ENCODE data around the gene C1orf226.

C1orf226 gene

GRCh38 chr1:162391790-162392563 is 10.4 kb downstream of the C1orf226 start:
- Histone ChIP-seq H3K4me3 (ENCODE audit: low read length) (no peak overlapping the region), H3K9me3 (ENCODE audit: insufficient read depth, low read depth, low read length) (no peaks in the 10 kb centered on the region), H3K36me3 (ENCODE audit: insufficient read depth, low read length) (no peaks in the 10 kb centered on the region), H3K27me3 (ENCODE audit: insufficient read depth, low read length) (no peaks in the 10 kb centered on the region), H3K9ac (ENCODE audit: low read depth, low read length) (no peak overlapping the region), H3K27ac (ENCODE audit: low read depth, low read length) (0 out of 2 replicates have a peak overlapping the region, but pooled peaks have one; percentile 2), H3K4me1 (ENCODE audit: insufficient read depth, low read length) (peaks cover 25% of the 10 kb centered on the region)
- WGBS, result 42% methylated on average over 4 of the region's 4 CpGs

GRCh38 chr1:162396201-162396906 is 14.8 kb downstream of the C1orf226 start:
- no peaks in the 10 kb centered on the region for H3K9me3 ChIP-seq (ENCODE audit: insufficient read depth, low read depth, low read length)

GRCh38 chr1:162397039-162397448 is 15.5 kb downstream of the C1orf226 start:
- H3K27me3 ChIP-seq (ENCODE audit: insufficient read depth, low read length), result no peaks in the 10 kb centered on the region
- H3K9ac ChIP-seq (ENCODE audit: low read depth, low read length), result no peak overlapping the region
- 84% methylated on average over 3 of the region's 3 CpGs for WGBS
- H3K27ac ChIP-seq (ENCODE audit: low read depth, low read length), result no peak overlapping the region
- H3K9me3 ChIP-seq (ENCODE audit: insufficient read depth, low read depth, low read length), result no peaks in the 10 kb centered on the region
- no peaks in the 10 kb centered on the region for H3K36me3 ChIP-seq (ENCODE audit: insufficient read depth, low read length)
- peaks cover 23% of the 10 kb centered on the region for H3K4me1 ChIP-seq (ENCODE audit: insufficient read depth, low read length)
- no peak overlapping the region for H3K4me3 ChIP-seq (ENCODE audit: low read length)

More at GRCh38 chr1:162396201-162396906, 14.8 kb downstream of the C1orf226 start:
- Histone ChIP-seq H3K4me3 (ENCODE audit: low read length) (no peak overlapping the region), H3K9ac (ENCODE audit: low read depth, low read length) (no peak overlapping the region), H3K4me1 (ENCODE audit: insufficient read depth, low read length) (peaks cover 29% of the 10 kb centered on the region), H3K27ac (ENCODE audit: low read depth, low read length) (no peak overlapping the region), H3K27me3 (ENCODE audit: insufficient read depth, low read length) (no peaks in the 10 kb centered on the region), H3K36me3 (ENCODE audit: insufficient read depth, low read length) (no peaks in the 10 kb centered on the region)
- 87% methylated on average over 3 of the region's 3 CpGs for WGBS

GRCh38 chr1:162397943-162398560 is 16.5 kb downstream of the C1orf226 start:
- no peak overlapping the region for H3K27ac ChIP-seq (ENCODE audit: low read depth, low read length)
- peaks cover 19% of the 10 kb centered on the region for H3K4me1 ChIP-seq (ENCODE audit: insufficient read depth, low read length)
- H3K9me3 ChIP-seq (ENCODE audit: insufficient read depth, low read depth, low read length), result no peaks in the 10 kb centered on the region
- no peak overlapping the region for H3K4me3 ChIP-seq (ENCODE audit: low read length)
- no peaks in the 10 kb centered on the region for H3K36me3 ChIP-seq (ENCODE audit: insufficient read depth, low read length)
- 79% methylated on average over 3 of the region's 3 CpGs for WGBS
- H3K9ac ChIP-seq (ENCODE audit: low read depth, low read length), result no peak overlapping the region
- no peaks in the 10 kb centered on the region for H3K27me3 ChIP-seq (ENCODE audit: insufficient read depth, low read length)

GRCh38 chr1:162398999-162399580 is 17.6 kb downstream of the C1orf226 start:
- no peaks in the 10 kb centered on the region for H3K9me3 ChIP-seq (ENCODE audit: insufficient read depth, low read depth, low read length)
- H3K27ac ChIP-seq (ENCODE audit: low read depth, low read length), result 0 out of 2 replicates have a peak overlapping the region, but pooled peaks have one; percentile 33
- WGBS, result 79% methylated on average over 8 of the region's 8 CpGs
- peaks cover 19% of the 10 kb centered on the region for H3K4me1 ChIP-seq (ENCODE audit: insufficient read depth, low read length)
- H3K4me3 ChIP-seq (ENCODE audit: low read length), result no peak overlapping the region
- no peaks in the 10 kb centered on the region for H3K36me3 ChIP-seq (ENCODE audit: insufficient read depth, low read length)
- no peaks in the 10 kb centered on the region for H3K27me3 ChIP-seq (ENCODE audit: insufficient read depth, low read length)
- no peak overlapping the region for H3K9ac ChIP-seq (ENCODE audit: low read depth, low read length)

GRCh38 chr1:162400790-162401355 is 19.3 kb downstream of the C1orf226 start:
- Histone ChIP-seq H3K27ac (ENCODE audit: low read depth, low read length) (no peak overlapping the region), H3K9ac (ENCODE audit: low read depth, low read length) (no peak overlapping the region), H3K4me1 (ENCODE audit: insufficient read depth, low read length) (peaks cover 19% of the 10 kb centered on the region), H3K9me3 (ENCODE audit: insufficient read depth, low read depth, low read length) (no peaks in the 10 kb centered on the region), H3K36me3 (ENCODE audit: insufficient read depth, low read length) (no peaks in the 10 kb centered on the region), H3K27me3 (ENCODE audit: insufficient read depth, low read length) (no peaks in the 10 kb centered on the region), H3K4me3 (ENCODE audit: low read length) (no peak overlapping the region)
- WGBS, result 92% methylated on average over 10 of the region's 10 CpGs

- H3K9ac ChIP-seq (ENCODE audit: low read depth, low read length), result no peak overlapping the region
- no peaks in the 10 kb centered on the region for H3K36me3 ChIP-seq (ENCODE audit: insufficient read depth, low read length)
- 90% methylated on average over 3 of the region's 5 CpGs for WGBS
- H3K27me3 ChIP-seq (ENCODE audit: insufficient read depth, low read length), result no peaks in the 10 kb centered on the region
- H3K27ac ChIP-seq (ENCODE audit: low read depth, low read length), result no peak overlapping the region
- H3K4me1 ChIP-seq (ENCODE audit: insufficient read depth, low read length), result peaks cover 2% of the 10 kb centered on the region
- H3K4me3 ChIP-seq (ENCODE audit: low read length), result no peak overlapping the region
- H3K9me3 ChIP-seq (ENCODE audit: insufficient read depth, low read depth, low read length), result no peaks in the 10 kb centered on the region
These were observed 23.1 kb downstream of the C1orf226 start for GRCh38 chr1:162404550-162405160.

- no peak overlapping the region for H3K27ac ChIP-seq (ENCODE audit: low read depth, low read length)
- WGBS, result 92% methylated on average over 5 of the region's 5 CpGs
- H3K9ac ChIP-seq (ENCODE audit: low read depth, low read length), result no peak overlapping the region
- H3K27me3 ChIP-seq (ENCODE audit: insufficient read depth, low read length), result no peaks in the 10 kb centered on the region
- H3K4me1 ChIP-seq (ENCODE audit: insufficient read depth, low read length), result no peaks in the 10 kb centered on the region
- no peak overlapping the region for H3K4me3 ChIP-seq (ENCODE audit: low read length)
- no peaks in the 10 kb centered on the region for H3K36me3 ChIP-seq (ENCODE audit: insufficient read depth, low read length)
- no peaks in the 10 kb centered on the region for H3K9me3 ChIP-seq (ENCODE audit: insufficient read depth, low read depth, low read length)
These were observed 24.3 kb downstream of the C1orf226 start for GRCh38 chr1:162405800-162406199.

GRCh38 chr1:162406811-162407210 is 25.3 kb downstream of the C1orf226 start:
- Histone ChIP-seq H3K4me3 (ENCODE audit: low read length) (no peak overlapping the region), H3K36me3 (ENCODE audit: insufficient read depth, low read length) (no peaks in the 10 kb centered on the region), H3K4me1 (ENCODE audit: insufficient read depth, low read length) (no peaks in the 10 kb centered on the region), H3K27me3 (ENCODE audit: insufficient read depth, low read length) (no peaks in the 10 kb centered on the region), H3K9ac (ENCODE audit: low read depth, low read length) (no peak overlapping the region), H3K9me3 (ENCODE audit: insufficient read depth, low read depth, low read length) (no peaks in the 10 kb centered on the region), H3K27ac (ENCODE audit: low read depth, low read length) (no peak overlapping the region)
- WGBS, result 100% methylated on average over 2 of the region's 2 CpGs

- WGBS, result 89% methylated on average over 1 of the region's 1 CpG
- H3K9me3 ChIP-seq (ENCODE audit: insufficient read depth, low read depth, low read length), result no peaks in the 10 kb centered on the region
- H3K27ac ChIP-seq (ENCODE audit: low read depth, low read length), result no peak overlapping the region
- H3K4me1 ChIP-seq (ENCODE audit: insufficient read depth, low read length), result no peaks in the 10 kb centered on the region
- no peaks in the 10 kb centered on the region for H3K36me3 ChIP-seq (ENCODE audit: insufficient read depth, low read length)
- H3K4me3 ChIP-seq (ENCODE audit: low read length), result no peak overlapping the region
- H3K9ac ChIP-seq (ENCODE audit: low read depth, low read length), result no peak overlapping the region
- no peaks in the 10 kb centered on the region for H3K27me3 ChIP-seq (ENCODE audit: insufficient read depth, low read length)
These were observed 26.0 kb downstream of the C1orf226 start for GRCh38 chr1:162407539-162407938.
